Astrocyte (in vitro differentiated cells and primary cell): ENCODE measurements around the gene ALK. TPM values are rescaled to one million over a fixed set of nuclear protein-coding genes. Genes with fewer than 3 reads are reported as not detected.

ENCODE experiments used
- DNase-seq: peaks from one replicate; pipeline ENCODE4 v3.0.0-alpha.2; 2010; ENCODE audit warnings: low read depth
- FAIRE-seq: peaks from 2 replicates; lab custom pipeline; 2011; peaks lifted over from hg19 to GRCh38; lab: Jason Lieb, UNC
- H2AFZ ChIP-seq: 2 replicates; pipeline ENCODE4 v1.6.0; 2012; ENCODE audit warnings: low read depth, low read length, inconsistent platforms
- H3K27ac ChIP-seq: 2 replicates; pipeline ENCODE4 v1.5.1; 2011; ENCODE audit warnings: low read depth, low read length, inconsistent platforms
- H3K27me3 ChIP-seq: 2 replicates; pipeline ENCODE4 v1.6.0; 2011; ENCODE audit warnings: low read length, inconsistent platforms; ENCODE audit not compliant: insufficient read depth
- H3K36me3 ChIP-seq: 2 replicates; pipeline ENCODE4 v1.5.1; 2011; ENCODE audit warnings: low read length, inconsistent platforms; ENCODE audit not compliant: insufficient read depth
- H3K4me1 ChIP-seq: 2 replicates; pipeline ENCODE4 v1.5.1; 2011; ENCODE audit warnings: low read length, inconsistent platforms; ENCODE audit not compliant: insufficient read depth
- H3K4me2 ChIP-seq: 2 replicates; pipeline ENCODE4 v1.6.0; 2012; ENCODE audit warnings: low read length, inconsistent platforms
- H3K4me3 ChIP-seq: 2 replicates; pipeline ENCODE4 v1.5.1; 2011; ENCODE audit warnings: low read depth, mild to moderate bottlenecking, low read length, inconsistent platforms; ENCODE audit not compliant: insufficient read depth
- H3K79me2 ChIP-seq: 2 replicates; pipeline ENCODE4 v1.6.0; 2012; ENCODE audit warnings: mild to moderate bottlenecking, low read length, inconsistent platforms; ENCODE audit not compliant: insufficient read depth
- H3K9ac ChIP-seq: 2 replicates; pipeline ENCODE4 v1.6.0; 2012; ENCODE audit warnings: mild to moderate bottlenecking, low read length, inconsistent platforms
- H3K9me3 ChIP-seq: 2 replicates; pipeline ENCODE4 v1.5.1; 2012; ENCODE audit warnings: low read depth, mild to moderate bottlenecking, low read length, inconsistent platforms; ENCODE audit not compliant: insufficient read depth
- H4K20me1 ChIP-seq: 2 replicates; pipeline ENCODE4 v1.6.0; 2012; ENCODE audit warnings: low read length, inconsistent platforms; ENCODE audit not compliant: insufficient read depth
- H3K27ac Mint-ChIP-seq: one replicate; pipeline ENCODE4 v1.8.0; 2021; ENCODE audit warnings: mild to moderate bottlenecking, mixed read lengths; ENCODE audit not compliant: unreplicated experiment
- H3K27me3 Mint-ChIP-seq: one replicate; pipeline ENCODE4 v1.8.0; 2021; ENCODE audit warnings: low read depth, mixed read lengths; ENCODE audit not compliant: unreplicated experiment
- H3K36me3 Mint-ChIP-seq: one replicate; pipeline ENCODE4 v1.8.0; 2021; ENCODE audit warnings: low read depth, mixed read lengths; ENCODE audit not compliant: unreplicated experiment
- H3K4me1 Mint-ChIP-seq: one replicate; pipeline ENCODE4 v1.8.0; 2021; ENCODE audit warnings: low read depth, mixed read lengths; ENCODE audit not compliant: unreplicated experiment
- H3K4me3 Mint-ChIP-seq: one replicate; pipeline ENCODE4 v1.8.0; 2021; ENCODE audit warnings: mild to moderate bottlenecking, moderate library complexity, mixed read lengths; ENCODE audit not compliant: unreplicated experiment
- H3K9me3 Mint-ChIP-seq: one replicate; pipeline ENCODE4 v1.8.0; 2021; ENCODE audit warnings: mild to moderate bottlenecking, mixed read lengths; ENCODE audit not compliant: unreplicated experiment
- CTCF ChIP-seq: IDR thresholded peaks from 2 replicates; pipeline ENCODE4 v1.5.1; 2011; ENCODE audit warnings: low read depth, mild to moderate bottlenecking, inconsistent platforms, low read length, moderate library complexity; ENCODE audit not compliant: insufficient read depth
- EZH2 ChIP-seq: IDR thresholded peaks from 2 replicates; pipeline ENCODE4 v1.6.1; 2012; ENCODE audit warnings: mild to moderate bottlenecking, low read length, inconsistent platforms; ENCODE audit not compliant: insufficient read depth
- total RNA-seq: library from RNA; stranded (reverse); gene quantifications from 2 replicates; pipeline ENCODE4 v1.2.1, GENCODE V29; 2021

Gene ALK
- total RNA-seq, 1 donor from 2014 or later = 0.16 TPM

GRCh38 chr2:29644949-29645348 lies 276.4 kb downstream of the ALK start:
- Histone ChIP-seq H3K9ac (no peak overlapping the region), H2AFZ (no peak overlapping the region), H3K79me2 (no peaks in the 10 kb centered on the region), H3K27me3 (no peaks in the 10 kb centered on the region), H3K4me3 (no peak overlapping the region), H3K9me3 (no peaks in the 10 kb centered on the region), H3K27ac (no peak overlapping the region), H3K4me2 (no peak overlapping the region), H3K4me1 (no peaks in the 10 kb centered on the region), H4K20me1 (no peaks in the 10 kb centered on the region), H3K36me3 (no peaks in the 10 kb centered on the region)
- H3K27ac Mint-ChIP-seq = no peak overlapping the region
- H3K36me3 Mint-ChIP-seq = no peaks in the 10 kb centered on the region
- FAIRE-seq (no peak), DNase-seq (no peak)
- TF ChIP-seq EZH2 = no peak
- TF ChIP-seq CTCF = no peak
- H3K4me3 Mint-ChIP-seq = no peak overlapping the region
- peaks cover 2% of the 10 kb centered on the region for H3K4me1 Mint-ChIP-seq
- H3K27me3 Mint-ChIP-seq = peaks cover 4% of the 10 kb centered on the region
- peaks cover 10% of the 10 kb centered on the region for H3K9me3 Mint-ChIP-seq

- Histone ChIP-seq H4K20me1 (no peaks in the 10 kb centered on the region), H3K4me3 (no peak overlapping the region), H2AFZ (no peak overlapping the region), H3K27ac (no peak overlapping the region), H3K79me2 (no peaks in the 10 kb centered on the region), H3K4me2 (no peak overlapping the region), H3K4me1 (no peaks in the 10 kb centered on the region), H3K36me3 (no peaks in the 10 kb centered on the region), H3K27me3 (no peaks in the 10 kb centered on the region), H3K9me3 (no peaks in the 10 kb centered on the region), H3K9ac (no peak overlapping the region)
- Mint-ChIP-seq H3K27me3 (peaks cover 13% of the 10 kb centered on the region), H3K9me3 (peaks cover 2% of the 10 kb centered on the region), H3K36me3 (no peaks in the 10 kb centered on the region), H3K4me3 (no peak overlapping the region), H3K27ac (no peak overlapping the region), H3K4me1 (peaks cover 2% of the 10 kb centered on the region)
- FAIRE-seq = no peak
- no peak for DNase-seq
- TF ChIP-seq EZH2 = no peak
- no peak for TF ChIP-seq CTCF
Observed at GRCh38 chr2:29643196-29643595, 278.2 kb downstream of the ALK start.

DNA sequence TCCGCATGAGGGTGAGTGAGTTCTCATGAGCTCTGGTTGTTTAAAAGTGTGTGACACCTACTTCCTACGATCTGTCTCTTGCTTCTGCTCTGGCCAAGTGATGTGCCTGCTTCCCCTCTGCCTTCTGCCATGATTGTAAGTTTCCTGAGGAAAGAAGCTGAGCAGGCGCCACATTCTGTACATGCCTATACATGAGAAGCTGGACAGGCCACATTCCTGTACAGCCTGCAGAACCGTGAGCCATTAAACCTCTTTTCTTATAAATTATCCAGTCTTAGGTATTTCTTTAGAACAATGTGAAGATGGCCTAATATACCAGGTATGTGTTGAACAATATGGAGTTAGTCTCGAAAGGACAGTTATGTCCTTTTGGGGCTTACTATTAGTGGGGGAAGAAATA lies 281.0 kb downstream of the ALK start:
- no peak for DNase-seq
- Histone ChIP-seq H3K9ac (no peak overlapping the region), H3K4me2 (no peak overlapping the region), H4K20me1 (no peaks in the 10 kb centered on the region), H3K27me3 (no peaks in the 10 kb centered on the region), H3K79me2 (no peaks in the 10 kb centered on the region), H3K9me3 (no peaks in the 10 kb centered on the region), H3K27ac (no peak overlapping the region), H3K36me3 (no peaks in the 10 kb centered on the region), H3K4me1 (no peaks in the 10 kb centered on the region), H2AFZ (no peak overlapping the region), H3K4me3 (no peak overlapping the region)
- no peaks in the 10 kb centered on the region for H3K36me3 Mint-ChIP-seq
- H3K27ac Mint-ChIP-seq = no peak overlapping the region
- no peak overlapping the region for H3K4me3 Mint-ChIP-seq
- FAIRE-seq = no peak
- H3K4me1 Mint-ChIP-seq = peaks cover 2% of the 10 kb centered on the region
- no peaks in the 10 kb centered on the region for H3K9me3 Mint-ChIP-seq
- no peak for TF ChIP-seq CTCF
- no peak for TF ChIP-seq EZH2
- H3K27me3 Mint-ChIP-seq = peaks cover 10% of the 10 kb centered on the region
